Hepatocyte (in vitro differentiated cells): ENCODE results near the gene FGF12. TPM values are rescaled to one million over a fixed set of nuclear protein-coding genes. Genes with fewer than 3 reads are reported as not detected.

Source experiments
- DNase-seq: peaks from one replicate; pipeline ENCODE4 v3.0.0-alpha.2; 2016; ENCODE audit warnings: low spot score
- H2AFZ ChIP-seq: fragments of 200-600 bp; sonication (generic); 2 replicates; pipeline ENCODE4 v1.6.0; 2016; ENCODE audit warnings: antibody characterized with exemption, mild to moderate bottlenecking
- H3K27ac ChIP-seq: fragments of 200-600 bp; sonication (generic); 2 replicates; pipeline ENCODE4 v1.5.1; 2016; ENCODE audit warnings: mild to moderate bottlenecking
- H3K27me3 ChIP-seq: fragments of 200-600 bp; sonication (generic); 2 replicates; pipeline ENCODE4 v1.6.1; 2016
- H3K36me3 ChIP-seq: fragments of 200-600 bp; sonication (generic); replicated peaks from 2 replicates; pipeline ENCODE4 v1.5.1; 2016; ENCODE audit warnings: low read depth; ENCODE audit not compliant: insufficient read depth
- H3K4me1 ChIP-seq: fragments of 200-600 bp; sonication (generic); 2 replicates; pipeline ENCODE4 v1.5.1; 2016; ENCODE audit warnings: mild to moderate bottlenecking, moderate library complexity; ENCODE audit not compliant: insufficient read depth
- H3K4me2 ChIP-seq: fragments of 200-600 bp; sonication (generic); 2 replicates; pipeline ENCODE4 v1.6.0; 2016
- H3K4me3 ChIP-seq: fragments of 200-600 bp; sonication (generic); 2 replicates; pipeline ENCODE4 v1.5.1; 2016; ENCODE audit warnings: mild to moderate bottlenecking
- H3K79me2 ChIP-seq: fragments of 200-600 bp; sonication (generic); 2 replicates; pipeline ENCODE4 v1.6.0; 2017; ENCODE audit warnings: mild to moderate bottlenecking
- H3K9me2 ChIP-seq: fragments of 200-600 bp; sonication (generic); replicated peaks from 2 replicates; pipeline ENCODE4 v1.6.0; 2017; ENCODE audit warnings: mild to moderate bottlenecking; ENCODE audit not compliant: insufficient read depth
- H3K9me3 ChIP-seq: fragments of 200-600 bp; sonication (generic); 2 replicates; pipeline ENCODE4 v1.5.1; 2016; ENCODE audit warnings: low read depth, mild to moderate bottlenecking
- H4K20me1 ChIP-seq: fragments of 200-600 bp; sonication (generic); 2 replicates; pipeline ENCODE4 v1.6.0; 2016; ENCODE audit warnings: mild to moderate bottlenecking; ENCODE audit not compliant: insufficient read depth, poor library complexity, severe bottlenecking
- CTCF ChIP-seq: fragments of 200-600 bp; sonication (generic); IDR thresholded peaks from 2 replicates; pipeline ENCODE4 v1.5.1; 2016; ENCODE audit warnings: antibody characterized with exemption, mild to moderate bottlenecking; ENCODE audit not compliant: poor library complexity
- EZH2 ChIP-seq: fragments of 200-600 bp; sonication (generic); IDR thresholded peaks from 2 replicates; pipeline ENCODE4 v1.6.1; 2016; ENCODE audit warnings: antibody characterized with exemption, mild to moderate bottlenecking, borderline replicate concordance
- EZH2phosphoT487 ChIP-seq: fragments of 200-600 bp; sonication (generic); IDR thresholded peaks from one replicate; pipeline ENCODE4 v1.6.1; 2018; ENCODE audit warnings: antibody characterized with exemption, mild to moderate bottlenecking, low read depth, moderate library complexity; ENCODE audit not compliant: unreplicated experiment, severe bottlenecking
- WGBS: methylation state at CpG from one replicate; pipeline ENCODE4 v1.1.6; 2016; ENCODE audit warnings: low lambda C conversion rate; ENCODE audit errors: missing lambda C conversion rate; 5-methylcytosine and 5-hydroxymethylcytosine counted together
- polyA plus RNA-seq: library from polyadenylated mRNA; unstranded; fragments of >200 nt; fragmentation: Nextera tagmentation; extraction: Ambion mirVana; gene quantifications from 2 replicates; pipeline ENCODE4 v1.2.1, GENCODE V29; 2016
- total RNA-seq: library from RNA; depleted of rRNA; stranded (reverse); fragments of >200 nt; gene quantifications from 2 replicates; pipeline ENCODE4 v1.2.3, GENCODE V29; 2014

The FGF12 gene
- total and polyA plus RNA-seq, 2 experiments from 2014 or later, result 2.1 TPM

GRCh38 chr3:192751148-192751547 is 23.8 kb upstream of the FGF12 start:
- no peak for DNase-seq
- H3K4me3 ChIP-seq, result no peak overlapping the region
- WGBS, result 34% methylated on average over 2 of the region's 2 CpGs
- no peaks in the 10 kb centered on the region for H3K9me2 ChIP-seq
- no peak overlapping the region for H3K4me2 ChIP-seq
- H2AFZ ChIP-seq, result no peak overlapping the region
- H3K4me1 ChIP-seq, result no peaks in the 10 kb centered on the region
- no peaks in the 10 kb centered on the region for H3K9me3 ChIP-seq
- H3K27ac ChIP-seq, result no peak overlapping the region
- TF ChIP-seq EZH2phosphoT487 (no peak), CTCF (no peak), EZH2 (no peak)
- H3K27me3 ChIP-seq, result no peaks in the 10 kb centered on the region
- no peaks in the 10 kb centered on the region for H3K79me2 ChIP-seq
- no peaks in the 10 kb centered on the region for H4K20me1 ChIP-seq
- no peaks in the 10 kb centered on the region for H3K36me3 ChIP-seq

GRCh38 chr3:192750201-192750600 is 22.9 kb upstream of the FGF12 start:
- no peak overlapping the region for H2AFZ ChIP-seq
- H3K27ac ChIP-seq, result no peak overlapping the region
- no peaks in the 10 kb centered on the region for H3K36me3 ChIP-seq
- H3K27me3 ChIP-seq, result no peaks in the 10 kb centered on the region
- no peaks in the 10 kb centered on the region for H4K20me1 ChIP-seq
- no peaks in the 10 kb centered on the region for H3K9me2 ChIP-seq
- no peaks in the 10 kb centered on the region for H3K4me1 ChIP-seq
- H3K9me3 ChIP-seq, result no peaks in the 10 kb centered on the region
- no peaks in the 10 kb centered on the region for H3K79me2 ChIP-seq
- DNase-seq, result no peak
- TF ChIP-seq EZH2 (no peak), EZH2phosphoT487 (no peak), CTCF (no peak)
- 43% methylated on average over 5 of the region's 5 CpGs for WGBS
- no peak overlapping the region for H3K4me2 ChIP-seq
- no peak overlapping the region for H3K4me3 ChIP-seq

- Histone ChIP-seq H3K27me3 (no peaks in the 10 kb centered on the region), H3K36me3 (no peaks in the 10 kb centered on the region), H3K79me2 (no peaks in the 10 kb centered on the region), H4K20me1 (no peaks in the 10 kb centered on the region), H3K4me2 (no peak overlapping the region), H3K27ac (no peak overlapping the region), H3K4me1 (no peaks in the 10 kb centered on the region), H3K9me3 (no peaks in the 10 kb centered on the region), H3K4me3 (no peak overlapping the region), H2AFZ (no peak overlapping the region), H3K9me2 (no peaks in the 10 kb centered on the region)
- WGBS, result 43% methylated on average over 3 of the region's 3 CpGs
- TF ChIP-seq CTCF (no peak), EZH2phosphoT487 (no peak), EZH2 (no peak)
- no peak for DNase-seq
These were observed 20.4 kb upstream of the FGF12 start for GRCh38 chr3:192747746-192748145.

- DNase-seq, result no peak
- TF ChIP-seq EZH2phosphoT487 (no peak), CTCF (no peak), EZH2 (no peak)
- Histone ChIP-seq H2AFZ (no peak overlapping the region), H3K4me1 (no peaks in the 10 kb centered on the region), H3K9me3 (no peaks in the 10 kb centered on the region), H3K27ac (no peak overlapping the region), H3K79me2 (no peaks in the 10 kb centered on the region), H3K9me2 (no peaks in the 10 kb centered on the region), H4K20me1 (no peaks in the 10 kb centered on the region), H3K4me2 (no peak overlapping the region), H3K27me3 (no peaks in the 10 kb centered on the region), H3K4me3 (no peak overlapping the region), H3K36me3 (no peaks in the 10 kb centered on the region)
- 63% methylated on average over 1 of the region's 1 CpG for WGBS
These were observed 19.8 kb upstream of the FGF12 start for GRCh38 chr3:192747145-192747544.
